Astrocyte (in vitro differentiated cells and primary cell): ENCODE data around the gene TEKT2. TPM values are rescaled to one million over a fixed set of nuclear protein-coding genes. Genes with fewer than 3 reads are reported as not detected.
A peak's percentile ranks its signal among the peaks of the same experiment; 100 is the strongest.

Experiments used
- DNase-seq: peaks from one replicate; pipeline ENCODE4 v3.0.0-alpha.2; 2010; ENCODE audit warnings: low read depth
- FAIRE-seq: peaks from 2 replicates; lab custom pipeline; 2011; peaks lifted over from hg19 to GRCh38; lab: Jason Lieb, UNC
- H2AFZ ChIP-seq: 2 replicates; pipeline ENCODE4 v1.6.0; 2012; ENCODE audit warnings: low read depth, low read length, inconsistent platforms
- H3K27ac ChIP-seq: 2 replicates; pipeline ENCODE4 v1.5.1; 2011; ENCODE audit warnings: low read depth, low read length, inconsistent platforms
- H3K27me3 ChIP-seq: 2 replicates; pipeline ENCODE4 v1.6.0; 2011; ENCODE audit warnings: low read length, inconsistent platforms; ENCODE audit not compliant: insufficient read depth
- H3K36me3 ChIP-seq: 2 replicates; pipeline ENCODE4 v1.5.1; 2011; ENCODE audit warnings: low read length, inconsistent platforms; ENCODE audit not compliant: insufficient read depth
- H3K4me1 ChIP-seq: 2 replicates; pipeline ENCODE4 v1.5.1; 2011; ENCODE audit warnings: low read length, inconsistent platforms; ENCODE audit not compliant: insufficient read depth
- H3K4me2 ChIP-seq: 2 replicates; pipeline ENCODE4 v1.6.0; 2012; ENCODE audit warnings: low read length, inconsistent platforms
- H3K4me3 ChIP-seq: 2 replicates; pipeline ENCODE4 v1.5.1; 2011; ENCODE audit warnings: low read depth, mild to moderate bottlenecking, low read length, inconsistent platforms; ENCODE audit not compliant: insufficient read depth
- H3K79me2 ChIP-seq: 2 replicates; pipeline ENCODE4 v1.6.0; 2012; ENCODE audit warnings: mild to moderate bottlenecking, low read length, inconsistent platforms; ENCODE audit not compliant: insufficient read depth
- H3K9ac ChIP-seq: 2 replicates; pipeline ENCODE4 v1.6.0; 2012; ENCODE audit warnings: mild to moderate bottlenecking, low read length, inconsistent platforms
- H3K9me3 ChIP-seq: 2 replicates; pipeline ENCODE4 v1.5.1; 2012; ENCODE audit warnings: low read depth, mild to moderate bottlenecking, low read length, inconsistent platforms; ENCODE audit not compliant: insufficient read depth
- H4K20me1 ChIP-seq: 2 replicates; pipeline ENCODE4 v1.6.0; 2012; ENCODE audit warnings: low read length, inconsistent platforms; ENCODE audit not compliant: insufficient read depth
- H3K27ac Mint-ChIP-seq: one replicate; pipeline ENCODE4 v1.8.0; 2021; ENCODE audit warnings: mild to moderate bottlenecking, mixed read lengths; ENCODE audit not compliant: unreplicated experiment
- H3K27me3 Mint-ChIP-seq: one replicate; pipeline ENCODE4 v1.8.0; 2021; ENCODE audit warnings: low read depth, mixed read lengths; ENCODE audit not compliant: unreplicated experiment
- H3K36me3 Mint-ChIP-seq: one replicate; pipeline ENCODE4 v1.8.0; 2021; ENCODE audit warnings: low read depth, mixed read lengths; ENCODE audit not compliant: unreplicated experiment
- H3K4me1 Mint-ChIP-seq: one replicate; pipeline ENCODE4 v1.8.0; 2021; ENCODE audit warnings: low read depth, mixed read lengths; ENCODE audit not compliant: unreplicated experiment
- H3K4me3 Mint-ChIP-seq: one replicate; pipeline ENCODE4 v1.8.0; 2021; ENCODE audit warnings: mild to moderate bottlenecking, moderate library complexity, mixed read lengths; ENCODE audit not compliant: unreplicated experiment
- H3K9me3 Mint-ChIP-seq: one replicate; pipeline ENCODE4 v1.8.0; 2021; ENCODE audit warnings: mild to moderate bottlenecking, mixed read lengths; ENCODE audit not compliant: unreplicated experiment
- EZH2 ChIP-seq: IDR thresholded peaks from 2 replicates; pipeline ENCODE4 v1.6.1; 2012; ENCODE audit warnings: mild to moderate bottlenecking, low read length, inconsistent platforms; ENCODE audit not compliant: insufficient read depth
- total RNA-seq: library from RNA; stranded (reverse); gene quantifications from 2 replicates; pipeline ENCODE4 v1.2.1, GENCODE V29; 2021
- TF ChIP-seq, protein P1 (sequence below): IDR thresholded peaks from 2 replicates; pipeline ENCODE4 v1.5.1; 2011; ENCODE audit warnings: low read depth, mild to moderate bottlenecking, inconsistent platforms, low read length, moderate library complexity; ENCODE audit not compliant: insufficient read depth

Gene TEKT2
- total RNA-seq, 1 donor from 2014 or later = 0.39 TPM

DNA sequence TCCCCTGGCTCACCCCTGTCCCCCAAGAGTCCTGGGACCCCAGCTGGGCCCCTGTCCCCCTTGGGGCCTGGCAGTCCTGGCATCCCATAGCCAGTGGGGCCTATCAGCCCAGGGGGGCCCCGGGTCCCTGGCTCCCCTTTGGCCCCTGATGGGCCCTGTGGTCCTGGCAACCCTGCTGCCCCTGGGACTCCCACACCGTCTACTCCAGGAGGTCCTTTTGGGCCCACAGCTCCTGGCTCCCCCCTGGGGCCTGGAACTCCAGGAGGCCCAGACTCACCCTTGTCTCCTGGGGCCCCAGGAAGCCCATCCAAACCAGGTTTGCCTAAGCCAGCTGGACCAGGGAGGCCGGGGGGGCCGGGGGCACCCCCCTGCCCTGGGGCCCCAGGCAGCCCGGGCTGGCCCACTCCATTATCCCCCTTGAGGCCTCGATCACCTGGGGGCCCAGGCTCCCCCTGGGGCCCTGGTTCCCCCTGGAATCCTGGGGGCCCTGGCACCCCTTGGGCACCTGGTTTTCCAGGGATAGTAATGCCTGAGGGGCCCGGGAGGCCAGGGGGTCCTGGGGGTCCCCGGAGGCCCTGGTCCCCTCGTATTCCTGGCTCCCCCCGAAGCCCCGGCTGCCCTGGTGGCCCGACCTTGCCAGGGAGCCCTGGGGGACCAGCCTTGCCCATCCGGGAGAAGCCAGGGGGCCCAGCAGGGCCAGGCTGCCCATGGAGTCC lies 14.9 kb downstream of the TEKT2 start:
- H3K4me3 ChIP-seq = no peak overlapping the region
- no peak overlapping the region for H3K9ac ChIP-seq
- no peaks in the 10 kb centered on the region for H3K9me3 ChIP-seq
- H3K27ac ChIP-seq = no peak overlapping the region
- peaks cover under 1% of the 10 kb centered on the region for H3K79me2 ChIP-seq
- H3K36me3 Mint-ChIP-seq = peaks cover 9% of the 10 kb centered on the region
- no peaks in the 10 kb centered on the region for H3K4me1 Mint-ChIP-seq
- H3K27me3 ChIP-seq = no peaks in the 10 kb centered on the region
- TF ChIP-seq, protein P1, sequence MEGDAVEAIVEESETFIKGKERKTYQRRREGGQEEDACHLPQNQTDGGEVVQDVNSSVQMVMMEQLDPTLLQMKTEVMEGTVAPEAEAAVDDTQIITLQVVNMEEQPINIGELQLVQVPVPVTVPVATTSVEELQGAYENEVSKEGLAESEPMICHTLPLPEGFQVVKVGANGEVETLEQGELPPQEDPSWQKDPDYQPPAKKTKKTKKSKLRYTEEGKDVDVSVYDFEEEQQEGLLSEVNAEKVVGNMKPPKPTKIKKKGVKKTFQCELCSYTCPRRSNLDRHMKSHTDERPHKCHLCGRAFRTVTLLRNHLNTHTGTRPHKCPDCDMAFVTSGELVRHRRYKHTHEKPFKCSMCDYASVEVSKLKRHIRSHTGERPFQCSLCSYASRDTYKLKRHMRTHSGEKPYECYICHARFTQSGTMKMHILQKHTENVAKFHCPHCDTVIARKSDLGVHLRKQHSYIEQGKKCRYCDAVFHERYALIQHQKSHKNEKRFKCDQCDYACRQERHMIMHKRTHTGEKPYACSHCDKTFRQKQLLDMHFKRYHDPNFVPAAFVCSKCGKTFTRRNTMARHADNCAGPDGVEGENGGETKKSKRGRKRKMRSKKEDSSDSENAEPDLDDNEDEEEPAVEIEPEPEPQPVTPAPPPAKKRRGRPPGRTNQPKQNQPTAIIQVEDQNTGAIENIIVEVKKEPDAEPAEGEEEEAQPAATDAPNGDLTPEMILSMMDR = no peak
- no peak for TF ChIP-seq EZH2
- no peaks in the 10 kb centered on the region for H3K4me1 ChIP-seq
- DNase-seq (no peak), FAIRE-seq (no peak)
- no peaks in the 10 kb centered on the region for H3K27me3 Mint-ChIP-seq
- no peak overlapping the region for H3K4me2 ChIP-seq
- no peaks in the 10 kb centered on the region for H3K9me3 Mint-ChIP-seq
- H2AFZ ChIP-seq = no peak overlapping the region
- peaks cover 7% of the 10 kb centered on the region for H4K20me1 ChIP-seq
- no peak overlapping the region for H3K27ac Mint-ChIP-seq
- no peak overlapping the region for H3K4me3 Mint-ChIP-seq
- H3K36me3 ChIP-seq = peaks cover 3% of the 10 kb centered on the region

DNA sequence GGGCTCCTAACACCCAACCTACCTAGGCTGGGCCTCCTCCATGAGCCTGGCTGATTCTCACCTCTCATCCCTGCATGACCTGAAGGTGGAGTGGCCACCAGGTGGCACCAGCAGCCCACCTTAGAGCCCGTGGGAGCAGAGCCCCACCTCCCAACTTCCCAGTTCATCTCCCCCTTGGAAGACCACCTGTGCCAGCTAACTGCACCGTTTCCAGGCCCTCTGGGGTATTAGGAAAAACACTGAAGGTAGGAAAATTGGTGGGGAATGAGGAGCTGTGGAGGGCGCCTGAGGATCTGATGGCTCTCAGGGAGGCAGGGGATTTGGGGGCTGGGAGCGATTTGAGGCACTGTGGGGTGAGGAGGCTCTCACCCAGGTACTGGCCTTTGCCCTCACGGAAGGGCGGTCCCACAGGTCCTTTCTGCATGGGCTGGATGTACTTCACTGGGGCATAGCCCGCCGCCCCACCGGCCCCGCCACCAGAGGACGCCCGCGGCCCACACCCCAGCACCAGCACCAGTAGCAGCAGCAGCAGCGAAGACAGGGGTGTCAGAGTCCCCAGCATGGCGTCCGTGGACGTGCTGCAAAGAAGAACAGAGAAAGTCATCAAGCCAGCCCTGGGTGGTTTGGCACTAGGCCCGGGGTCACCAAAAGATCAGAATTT lies 15.9 kb downstream of the TEKT2 start:
- peak; percentile 46 for DNase-seq

More for the DNA sequence above, 15.9 kb downstream of the TEKT2 start:
- Histone ChIP-seq H3K79me2 (no peaks in the 10 kb centered on the region), H4K20me1 (peaks cover 6% of the 10 kb centered on the region), H3K4me2 (no peak overlapping the region), H3K9me3 (no peaks in the 10 kb centered on the region), H3K27me3 (no peaks in the 10 kb centered on the region), H2AFZ (no peak overlapping the region), H3K4me1 (no peaks in the 10 kb centered on the region), H3K9ac (no peak overlapping the region), H3K4me3 (no peak overlapping the region), H3K27ac (no peak overlapping the region), H3K36me3 (peaks cover 3% of the 10 kb centered on the region)
- no peaks in the 10 kb centered on the region for H3K27me3 Mint-ChIP-seq
- TF ChIP-seq, protein P1 = peak; percentile 64
- TF ChIP-seq EZH2 = no peak
- no peak for FAIRE-seq
- no peaks in the 10 kb centered on the region for H3K9me3 Mint-ChIP-seq
- no peak overlapping the region for H3K4me3 Mint-ChIP-seq
- no peaks in the 10 kb centered on the region for H3K4me1 Mint-ChIP-seq
- H3K36me3 Mint-ChIP-seq = peaks cover 7% of the 10 kb centered on the region
- H3K27ac Mint-ChIP-seq = no peak overlapping the region
